ENCODE measurements around the gene ZNF786.
"Not testable (repeated sequence)": the region's sequence is repeated elsewhere in the genome, so short reads cannot be mapped to it uniquely, and the experiment has no call there.

Gene ZNF786

GRCh38 chr7:149053885-149054284 is 36.6 kb downstream of the ZNF786 start:
- TF ChIP-seq CTCF (conservative IDR thresholded peaks at IDR 0.05; ENCODE audit: control insufficient read depth, insufficient read depth, low read depth, low read length) = no peak
- no peak for DNase-seq (ENCODE audit: low read depth)
- no peak overlapping the region for H3K4me3 ChIP-seq (ENCODE audit: control insufficient read depth, low read depth, low read length)

GRCh38 chr7:149053384-149053783 is 37.1 kb downstream of the ZNF786 start:
- no peak for DNase-seq (ENCODE audit: low read depth)
- H3K4me3 ChIP-seq (ENCODE audit: control insufficient read depth, low read depth, low read length) = no peak overlapping the region
- TF ChIP-seq CTCF (conservative IDR thresholded peaks at IDR 0.05; ENCODE audit: control insufficient read depth, insufficient read depth, low read depth, low read length) = no peak

- TF ChIP-seq CTCF (conservative IDR thresholded peaks at IDR 0.05; ENCODE audit: control insufficient read depth, insufficient read depth, low read depth, low read length) = no peak
- H3K4me3 ChIP-seq (ENCODE audit: control insufficient read depth, low read depth, low read length) = no peak overlapping the region
- DNase-seq (ENCODE audit: low read depth) = peak; percentile 28
Observed at GRCh38 chr7:149050941-149051340, 39.6 kb downstream of the ZNF786 start.

GRCh38 chr7:149048805-149049204 is 41.7 kb downstream of the ZNF786 start:
- no peak for TF ChIP-seq CTCF (conservative IDR thresholded peaks at IDR 0.05; ENCODE audit: control insufficient read depth, insufficient read depth, low read depth, low read length)
- H3K4me3 ChIP-seq (ENCODE audit: control insufficient read depth, low read depth, low read length) = no peak overlapping the region
- no peak for DNase-seq (ENCODE audit: low read depth)

GRCh38 chr7:149046416-149046815 is 44.1 kb downstream of the ZNF786 start:
- H3K4me3 ChIP-seq (ENCODE audit: control insufficient read depth, low read depth, low read length) = no peak overlapping the region
- no peak for TF ChIP-seq CTCF (conservative IDR thresholded peaks at IDR 0.05; ENCODE audit: control insufficient read depth, insufficient read depth, low read depth, low read length)
- no peak for DNase-seq (ENCODE audit: low read depth)

GRCh38 chr7:149043936-149044335 is 46.6 kb downstream of the ZNF786 start:
- no peak for TF ChIP-seq CTCF (conservative IDR thresholded peaks at IDR 0.05; ENCODE audit: control insufficient read depth, insufficient read depth, low read depth, low read length)
- DNase-seq (ENCODE audit: low read depth) = no peak
- no peak overlapping the region for H3K4me3 ChIP-seq (ENCODE audit: control insufficient read depth, low read depth, low read length)

- TF ChIP-seq CTCF (conservative IDR thresholded peaks at IDR 0.05; ENCODE audit: control insufficient read depth, insufficient read depth, low read depth, low read length) = no peak
- no peak for DNase-seq (ENCODE audit: low read depth)
Observed at GRCh38 chr7:149041350-149041749, 49.2 kb downstream of the ZNF786 start.

GRCh38 chr7:149038641-149039040 is 51.9 kb downstream of the ZNF786 start:
- not testable (repeated sequence) for DNase-seq (ENCODE audit: low read depth); H3K4me3 ChIP-seq (ENCODE audit: control insufficient read depth, low read depth, low read length)

More at GRCh38 chr7:149041350-149041749, 49.2 kb downstream of the ZNF786 start:
- no peak overlapping the region for H3K4me3 ChIP-seq (ENCODE audit: control insufficient read depth, low read depth, low read length)
